ENCODE data around the gene FNDC11.

- TF ChIP-seq CTCF (IDR thresholded peaks at IDR 0.05) = peak; percentile 34
- no peak for TF ChIP-seq ZFX (IDR thresholded peaks at IDR 0.05; ENCODE audit: borderline replicate concordance)
Measured at GRCh38 chr20:63580796-63581461, 27.0 kb downstream of the FNDC11 start.
